ENCODE measurements around the gene PDPK1.
"Not testable (repeated sequence)": the region's sequence is repeated elsewhere in the genome, so short reads cannot be mapped to it uniquely, and the experiment has no call there.

Gene PDPK1

GRCh38 chr16:2523801-2524231 lies 14.0 kb upstream of the PDPK1 start:
- H3K4me3 ChIP-seq (ENCODE audit: low read depth, low read length) = no peak overlapping the region

GRCh38 chr16:2524339-2524938 lies 13.4 kb upstream of the PDPK1 start:
- H3K4me3 ChIP-seq (ENCODE audit: low read depth, low read length) = no peak overlapping the region

- H3K4me3 ChIP-seq (ENCODE audit: low read depth, low read length) = no peak overlapping the region
Observed at GRCh38 chr16:2526135-2526534, 11.7 kb upstream of the PDPK1 start.

GRCh38 chr16:2527071-2527783 lies 10.6 kb upstream of the PDPK1 start:
- H3K4me3 ChIP-seq (ENCODE audit: low read depth, low read length) = no peak overlapping the region

- H3K4me3 ChIP-seq (ENCODE audit: low read depth, low read length) = no peak overlapping the region
Observed at GRCh38 chr16:2527784-2528100, 10.1 kb upstream of the PDPK1 start.

GRCh38 chr16:2528161-2529060 lies 9.4 kb upstream of the PDPK1 start:
- no peak overlapping the region for H3K4me3 ChIP-seq (ENCODE audit: low read depth, low read length)

GRCh38 chr16:2529061-2529931 lies 8.5 kb upstream of the PDPK1 start:
- no peak overlapping the region for H3K4me3 ChIP-seq (ENCODE audit: low read depth, low read length)

- H3K4me3 ChIP-seq (ENCODE audit: low read depth, low read length) = no peak overlapping the region
Observed at GRCh38 chr16:2529961-2530628, 7.7 kb upstream of the PDPK1 start.

- no peak overlapping the region for H3K4me3 ChIP-seq (ENCODE audit: low read depth, low read length)
Observed at GRCh38 chr16:2530629-2531318, 7.0 kb upstream of the PDPK1 start.

- H3K4me3 ChIP-seq (ENCODE audit: low read depth, low read length) = peak within 1 kb of the TSS; percentile 55
Observed at GRCh38 chr16:2531371-2531695, 6.5 kb upstream of the PDPK1 start, which contains the start of gene CEMP1. TSS of gene CEMP1 (minus strand) at chr16:2531408. CDS start at chr16:2531073, 335 bp downstream.

- H3K4me3 ChIP-seq (ENCODE audit: low read depth, low read length) = peak overlapping the region; percentile 55
Observed at GRCh38 chr16:2531696-2532493, 5.9 kb upstream of the PDPK1 start.

- H3K4me3 ChIP-seq (ENCODE audit: low read depth, low read length) = peak overlapping the region; percentile 47
Observed at GRCh38 chr16:2532494-2533141, 5.2 kb upstream of the PDPK1 start.

- H3K4me3 ChIP-seq (ENCODE audit: low read depth, low read length) = not testable (repeated sequence)
Observed at GRCh38 chr16:2533142-2533755, 4.6 kb upstream of the PDPK1 start.

GRCh38 chr16:2533912-2534311 lies 3.9 kb upstream of the PDPK1 start:
- H3K4me3 ChIP-seq (ENCODE audit: low read depth, low read length) = no peak overlapping the region

- not testable (repeated sequence) for H3K4me3 ChIP-seq (ENCODE audit: low read depth, low read length)
Observed at GRCh38 chr16:2534335-2534734, 3.5 kb upstream of the PDPK1 start.

GRCh38 chr16:2535625-2536013 lies 2.2 kb upstream of the PDPK1 start:
- no peak overlapping the region for H3K4me3 ChIP-seq (ENCODE audit: low read depth, low read length)

GRCh38 chr16:2539192-2539844 lies 1.5 kb downstream of the PDPK1 start:
- H3K4me3 ChIP-seq (ENCODE audit: low read depth, low read length) = not testable (repeated sequence)

All from iPS-11a (cell line).